ENCODE measurements around the gene AGER.

Gene AGER

GRCh38 chr6:32184084-32184640 lies at the start of gene AGER:
Gene AGER (minus strand): TSS chr6:32184253. CDS start chr6:32184222, 31 bp downstream.
- no peaks in the 10 kb centered on the region for H3F3A ChIP-seq (ENCODE audit: insufficient read depth)
- H2AFZ ChIP-seq (ENCODE audit: low read depth, low read length, severe bottlenecking) = no peak within 1 kb of the TSS
- TF ChIP-seq EZH2phosphoT487 (conservative IDR thresholded peaks at IDR 0.05; ENCODE audit: low read length) = no peak
- TF ChIP-seq CTCF (IDR thresholded peaks at IDR 0.05; ENCODE audit: insufficient read depth, low read length, poor library complexity, severe bottlenecking) = no peak
- H3K36me3 ChIP-seq (ENCODE audit: low read length) = no peaks in the 10 kb centered on the region
- no peaks in the 10 kb centered on the region for H3K9me3 ChIP-seq (ENCODE audit: insufficient read depth, low read length)
- no peak within 1 kb of the TSS for H3K4me2 ChIP-seq (ENCODE audit: low read depth, low read length, poor library complexity, severe bottlenecking)
- H3K9me2 ChIP-seq (replicated peaks; ENCODE audit: insufficient read depth, low read length) = no peaks in the 10 kb centered on the region
- H3K79me2 ChIP-seq (ENCODE audit: insufficient read depth, low read length) = peaks cover 14% of the 10 kb centered on the region
- no peak within 1 kb of the TSS for H3K9ac ChIP-seq (ENCODE audit: low read length)
- no peak within 1 kb of the TSS for H3K27ac ChIP-seq (ENCODE audit: low read depth, low read length)
- no peak within 1 kb of the TSS for H3K4me3 ChIP-seq (ENCODE audit: insufficient read depth, low read length, poor library complexity, severe bottlenecking)
- no peaks in the 10 kb centered on the region for H3K27me3 ChIP-seq (ENCODE audit: low read length)
- no peaks in the 10 kb centered on the region for H4K20me1 ChIP-seq (ENCODE audit: low read depth, low read length)

GRCh38 chr6:32226434-32226833 lies 42.4 kb upstream of the AGER start:
- Histone ChIP-seq H3K36me3 (ENCODE audit: low read length) (no peaks in the 10 kb centered on the region), H4K20me1 (ENCODE audit: low read depth, low read length) (no peaks in the 10 kb centered on the region), H3K9me3 (ENCODE audit: insufficient read depth, low read length) (no peaks in the 10 kb centered on the region), H3K4me2 (ENCODE audit: low read depth, low read length, poor library complexity, severe bottlenecking) (no peak overlapping the region), H3K27me3 (ENCODE audit: low read length) (no peaks in the 10 kb centered on the region), H3F3A (ENCODE audit: insufficient read depth) (no peaks in the 10 kb centered on the region), H3K9ac (ENCODE audit: low read length) (no peak overlapping the region), H3K27ac (ENCODE audit: low read depth, low read length) (no peak overlapping the region), H3K4me3 (ENCODE audit: insufficient read depth, low read length, poor library complexity, severe bottlenecking) (no peak overlapping the region), H2AFZ (ENCODE audit: low read depth, low read length, severe bottlenecking) (no peak overlapping the region), H3K79me2 (ENCODE audit: insufficient read depth, low read length) (no peaks in the 10 kb centered on the region), H3K9me2 (replicated peaks; ENCODE audit: insufficient read depth, low read length) (no peaks in the 10 kb centered on the region)
- no peak for TF ChIP-seq CTCF (IDR thresholded peaks at IDR 0.05; ENCODE audit: insufficient read depth, low read length, poor library complexity, severe bottlenecking)
- TF ChIP-seq EZH2phosphoT487 (conservative IDR thresholded peaks at IDR 0.05; ENCODE audit: low read length) = no peak

DNA sequence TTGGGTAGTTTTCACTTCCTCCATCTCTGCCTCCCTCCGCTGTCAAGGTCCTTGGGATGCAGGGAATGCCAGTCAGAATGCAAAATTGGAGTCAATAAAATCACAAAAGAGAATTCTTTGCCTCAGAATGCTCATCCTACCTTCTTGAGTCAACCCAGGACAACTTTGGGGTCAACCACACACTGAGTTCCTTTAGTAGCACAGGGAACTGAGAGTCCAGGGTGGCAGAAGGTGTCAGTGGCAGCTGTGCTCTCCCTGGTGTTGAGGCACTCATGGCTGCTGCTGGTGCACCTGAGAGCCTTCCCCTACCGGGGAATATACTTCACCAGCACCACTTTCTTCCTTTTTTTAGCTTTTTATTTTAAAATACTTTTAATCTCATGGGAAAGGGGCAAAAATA lies 40.6 kb upstream of the AGER start:
- no peaks in the 10 kb centered on the region for H3K9me3 ChIP-seq (ENCODE audit: insufficient read depth, low read length)
- no peak for TF ChIP-seq EZH2phosphoT487 (conservative IDR thresholded peaks at IDR 0.05; ENCODE audit: low read length)
- TF ChIP-seq CTCF (IDR thresholded peaks at IDR 0.05; ENCODE audit: insufficient read depth, low read length, poor library complexity, severe bottlenecking) = no peak
- H3K36me3 ChIP-seq (ENCODE audit: low read length) = no peaks in the 10 kb centered on the region
- H4K20me1 ChIP-seq (ENCODE audit: low read depth, low read length) = no peaks in the 10 kb centered on the region
- no peak overlapping the region for H2AFZ ChIP-seq (ENCODE audit: low read depth, low read length, severe bottlenecking)
- H3K9me2 ChIP-seq (replicated peaks; ENCODE audit: insufficient read depth, low read length) = no peaks in the 10 kb centered on the region
- no peaks in the 10 kb centered on the region for H3K27me3 ChIP-seq (ENCODE audit: low read length)
- no peak overlapping the region for H3K4me2 ChIP-seq (ENCODE audit: low read depth, low read length, poor library complexity, severe bottlenecking)
- H3K27ac ChIP-seq (ENCODE audit: low read depth, low read length) = no peak overlapping the region
- H3K9ac ChIP-seq (ENCODE audit: low read length) = no peak overlapping the region
- no peak overlapping the region for H3K4me3 ChIP-seq (ENCODE audit: insufficient read depth, low read length, poor library complexity, severe bottlenecking)
- no peaks in the 10 kb centered on the region for H3F3A ChIP-seq (ENCODE audit: insufficient read depth)
- no peaks in the 10 kb centered on the region for H3K79me2 ChIP-seq (ENCODE audit: insufficient read depth, low read length)

Data from SU-DHL-6 (cell line).